Measurements from ENCODE around the gene YIF1A. TPM values are rescaled to one million over a fixed set of nuclear protein-coding genes. Genes with fewer than 3 reads are reported as not detected.
A peak's percentile ranks its signal among the peaks of the same experiment; 100 is the strongest.

Gene YIF1A
- total RNA-seq, 1 experiment from 2014 or later = 64.3 TPM

- Histone ChIP-seq H3K14ac (ENCODE audit: insufficient read depth, low read length) (0 out of 2 replicates have a peak within 1 kb of the TSS, but pooled peaks have one; percentile 4), H3K56ac (ENCODE audit: insufficient read length, low read depth, low read length) (no peak within 1 kb of the TSS), H2BK15ac (ENCODE audit: low read depth, low read length) (no peak within 1 kb of the TSS), H3K4me2 (ENCODE audit: insufficient read depth, insufficient read length, low read length) (peak within 1 kb of the TSS; percentile 7), H3K4ac (ENCODE audit: low read depth, low read length) (no peak within 1 kb of the TSS), H3K23me2 (ENCODE audit: insufficient read length, low read depth, low read length, poor library complexity, severe bottlenecking) (peaks cover 9% of the 10 kb centered on the region), H3K4me1 (ENCODE audit: insufficient read depth, low read length) (peaks cover 2% of the 10 kb centered on the region; the same call in 1 of the 2 replicates), H2BK5ac (ENCODE audit: insufficient read length, low read length) (no peak within 1 kb of the TSS), H3K9me3 (ENCODE audit: control insufficient read depth, low read depth, low read length) (no peaks in the 10 kb centered on the region), H3K79me1 (ENCODE audit: insufficient read depth, low read depth, low read length, poor library complexity, severe bottlenecking) (no peaks in the 10 kb centered on the region), H4K20me1 (ENCODE audit: control insufficient read depth, insufficient read depth, insufficient read length) (no peaks in the 10 kb centered on the region), H3K18ac (ENCODE audit: insufficient read length, low read depth, low read length) (peak within 1 kb of the TSS; percentile 69), H4K8ac (replicated peaks; ENCODE audit: insufficient read length, low read depth, low read length) (no peak within 1 kb of the TSS), H2BK120ac (ENCODE audit: low read depth, low read length, poor library complexity, severe bottlenecking) (no peak within 1 kb of the TSS), H4K91ac (ENCODE audit: insufficient read length, low read depth, low read length) (peak within 1 kb of the TSS; percentile 48), H3K23ac (ENCODE audit: insufficient read length, low read depth, low read length) (no peak within 1 kb of the TSS), H2BK12ac (ENCODE audit: insufficient read length, low read depth, low read length) (no peak within 1 kb of the TSS), H3K79me2 (ENCODE audit: insufficient read depth, low read length) (no peaks in the 10 kb centered on the region), H3K27me3 (ENCODE audit: insufficient read depth, low read length) (no peaks in the 10 kb centered on the region), H4K5ac (ENCODE audit: insufficient read length, low read depth, low read length) (no peak within 1 kb of the TSS), H3T11ph (ENCODE audit: low read length) (no peak within 1 kb of the TSS), H2AFZ (ENCODE audit: low read length) (no peak within 1 kb of the TSS), H2BK20ac (ENCODE audit: low read depth, low read length, poor library complexity, severe bottlenecking) (no peak within 1 kb of the TSS), H3K9ac (ENCODE audit: extremely low read depth, insufficient read length, low read length) (no peak within 1 kb of the TSS), H2AK5ac (ENCODE audit: insufficient read length, low read length) (no peak within 1 kb of the TSS), H3K27ac (ENCODE audit: insufficient read length, low read depth, low read length) (no peak within 1 kb of the TSS)
- no CpG with 5 or more reads among the region's 29 CpGs for WGBS (ENCODE audit: extremely low coverage, insufficient read length, low lambda C conversion rate)
- peaks cover 29% of the 10 kb centered on the region for H3K27me3 Mint-ChIP-seq (ENCODE audit: low read depth)
- peak within 1 kb of the TSS; percentile 42 to 69; a peak in 4 of 5 replicates for H3K4me3 Mint-ChIP-seq
- H3K36me3 Mint-ChIP-seq (ENCODE audit: insufficient read depth in 1 of 3, low read depth in 3 of 3) = peaks cover 8 to 18% (median 16%) of the 10 kb centered on the region in 3 experiments
- DNase-seq = peak; percentile 75
- peaks cover 23 to 28% of the 10 kb centered on the region in 2 experiments for H3K4me1 Mint-ChIP-seq
- no peak for TF ChIP-seq CTCF (conservative IDR thresholded peaks at IDR 0.05)
- peaks cover 14 to 20% of the 10 kb centered on the region in 2 experiments for H3K9me3 Mint-ChIP-seq
- peak within 1 kb of the TSS; percentile 47 to 83 (median 82); a peak in 4 of 7 replicates for H3K27ac Mint-ChIP-seq
These were observed 27.9 kb upstream of the YIF1A start, which contains the start of gene CD248 for GRCh38 chr11:66316849-66317251. TSS of gene CD248 (minus strand) at chr11:66317044. CDS start at chr11:66317027, 17 bp downstream.

Measured in H9 (cell line).